Activated CD8-positive, alpha-beta memory T cell treated with anti-CD3 and anti-CD28 coated beads, Interleukin-2, amount 10 ng/mL, durations not matched to agents 7 days and 5 days (primary cell): Measurements from ENCODE around the gene METTL14. TPM values are rescaled to one million over a fixed set of nuclear protein-coding genes. Genes with fewer than 3 reads are reported as not detected.

Experiments
- ATAC-seq: fragments of 150-1000 bp; cut with Tn5 transposase; one replicate; pipeline ENCODE4 v1.10.0; 2021; ENCODE audit warnings: moderate library complexity
- CTCF ChIA-PET: fragments of 350-600 bp; sonication (Branson Sonifier 250); formaldehyde crosslinking; loops from one replicate; lab custom pipeline; 2021; ENCODE audit warnings: antibody characterized with exemption; lab: Charles Lee
- DNase-seq: peaks from one replicate; pipeline ENCODE4 v3.0.0-alpha.2; 2020
- H3K27ac Mint-ChIP-seq: one replicate; pipeline ENCODE4 v1.8.0; 2021; ENCODE audit warnings: mild to moderate bottlenecking, mixed read lengths
- H3K27me3 Mint-ChIP-seq: one replicate; pipeline ENCODE4 v1.8.0; 2021; ENCODE audit warnings: mixed read lengths
- H3K36me3 Mint-ChIP-seq: one replicate; pipeline ENCODE4 v1.8.0; 2021; ENCODE audit warnings: mild to moderate bottlenecking, mixed read lengths
- H3K4me1 Mint-ChIP-seq: one replicate; pipeline ENCODE4 v1.8.0; 2021; ENCODE audit warnings: mixed read lengths
- H3K4me3 Mint-ChIP-seq: one replicate; pipeline ENCODE4 v1.8.0; 2021; ENCODE audit warnings: mild to moderate bottlenecking, moderate library complexity, mixed read lengths
- H3K9me3 Mint-ChIP-seq: one replicate; pipeline ENCODE4 v1.8.0; 2022; ENCODE audit warnings: low read depth, mixed read lengths
- total RNA-seq, 2 experiments: library from RNA; stranded (reverse); gene quantifications; one replicate each; pipeline ENCODE4 v1.2.3, GENCODE V29; 2021

Gene METTL14
- total RNA-seq, 2 experiments from 2014 or later, result 47.8 to 51.6 TPM

- no peak for DNase-seq
- Mint-ChIP-seq H3K36me3 (peaks cover 23% of the 10 kb centered on the region), H3K27ac (no peak overlapping the region), H3K4me1 (peaks cover 3% of the 10 kb centered on the region), H3K27me3 (no peaks in the 10 kb centered on the region), H3K9me3 (no peaks in the 10 kb centered on the region), H3K4me3 (no peak overlapping the region)
- ATAC-seq, result no peak
- CTCF ChIA-PET, result no interaction called here
Measured at GRCh38 chr4:118756429-118756828, 71.2 kb downstream of the METTL14 start.

GRCh38 chr4:118756958-118757357, 71.8 kb downstream of the METTL14 start:
- CTCF ChIA-PET, result no interaction called here
- H3K27ac Mint-ChIP-seq, result no peak overlapping the region

GRCh38 chr4:118757761-118758251, 72.6 kb downstream of the METTL14 start:
- no peaks in the 10 kb centered on the region for H3K9me3 Mint-ChIP-seq
- ATAC-seq (no peak), DNase-seq (no peak)
- no peak overlapping the region for H3K27ac Mint-ChIP-seq
- H3K27me3 Mint-ChIP-seq, result no peaks in the 10 kb centered on the region
- CTCF ChIA-PET, result no interaction called here
- H3K36me3 Mint-ChIP-seq, result peaks cover 20% of the 10 kb centered on the region
- no peak overlapping the region for H3K4me3 Mint-ChIP-seq
- peaks cover 3% of the 10 kb centered on the region for H3K4me1 Mint-ChIP-seq

More at GRCh38 chr4:118756958-118757357, 71.8 kb downstream of the METTL14 start:
- H3K4me3 Mint-ChIP-seq, result no peak overlapping the region
- H3K36me3 Mint-ChIP-seq, result peaks cover 20% of the 10 kb centered on the region
- DNase-seq, result no peak
- no peak for ATAC-seq
- H3K4me1 Mint-ChIP-seq, result peaks cover 3% of the 10 kb centered on the region
- H3K9me3 Mint-ChIP-seq, result no peaks in the 10 kb centered on the region
- no peaks in the 10 kb centered on the region for H3K27me3 Mint-ChIP-seq

- CTCF ChIA-PET, result no interaction called here
- Mint-ChIP-seq H3K9me3 (no peaks in the 10 kb centered on the region), H3K36me3 (peaks cover 20% of the 10 kb centered on the region), H3K4me1 (peaks cover 3% of the 10 kb centered on the region), H3K27me3 (no peaks in the 10 kb centered on the region), H3K4me3 (no peak overlapping the region), H3K27ac (no peak overlapping the region)
- DNase-seq (no peak), ATAC-seq (no peak)
Measured at GRCh38 chr4:118758293-118758692, 73.1 kb downstream of the METTL14 start.

- peaks cover 27% of the 10 kb centered on the region for H3K36me3 Mint-ChIP-seq
- DNase-seq, result no peak
- H3K9me3 Mint-ChIP-seq, result no peaks in the 10 kb centered on the region
- CTCF ChIA-PET, result no interaction called here
- H3K4me1 Mint-ChIP-seq, result peaks cover 3% of the 10 kb centered on the region
- no peaks in the 10 kb centered on the region for H3K27me3 Mint-ChIP-seq
- H3K4me3 Mint-ChIP-seq, result no peak overlapping the region
- H3K27ac Mint-ChIP-seq, result no peak overlapping the region
- ATAC-seq, result no peak
Measured at GRCh38 chr4:118759481-118759880, 74.3 kb downstream of the METTL14 start.

- CTCF ChIA-PET, result no interaction called here
- Mint-ChIP-seq H3K9me3 (no peaks in the 10 kb centered on the region), H3K4me3 (no peak overlapping the region), H3K4me1 (peaks cover 3% of the 10 kb centered on the region), H3K27me3 (no peaks in the 10 kb centered on the region), H3K27ac (no peak overlapping the region), H3K36me3 (peaks cover 27% of the 10 kb centered on the region)
- no peak for ATAC-seq
- no peak for DNase-seq
Measured at GRCh38 chr4:118760092-118760491, 74.9 kb downstream of the METTL14 start.

- no peak for ATAC-seq
- peaks cover 3% of the 10 kb centered on the region for H3K4me1 Mint-ChIP-seq
- H3K27ac Mint-ChIP-seq, result no peak overlapping the region
- H3K27me3 Mint-ChIP-seq, result no peaks in the 10 kb centered on the region
- DNase-seq, result no peak
- CTCF ChIA-PET, result no interaction called here
- no peaks in the 10 kb centered on the region for H3K9me3 Mint-ChIP-seq
- H3K36me3 Mint-ChIP-seq, result peaks cover 27% of the 10 kb centered on the region
- no peak overlapping the region for H3K4me3 Mint-ChIP-seq
Measured at GRCh38 chr4:118760493-118760892, 75.3 kb downstream of the METTL14 start.

GRCh38 chr4:118761397-118762016, 76.3 kb downstream of the METTL14 start:
- no peak for ATAC-seq
- Mint-ChIP-seq H3K9me3 (no peaks in the 10 kb centered on the region), H3K36me3 (peaks cover 24% of the 10 kb centered on the region), H3K27ac (no peak overlapping the region), H3K4me3 (no peak overlapping the region), H3K4me1 (peaks cover 3% of the 10 kb centered on the region), H3K27me3 (no peaks in the 10 kb centered on the region)
- CTCF ChIA-PET, result no interaction called here
- DNase-seq, result no peak

GRCh38 chr4:118762155-118762554, 77.0 kb downstream of the METTL14 start:
- Mint-ChIP-seq H3K36me3 (peaks cover 28% of the 10 kb centered on the region), H3K9me3 (no peaks in the 10 kb centered on the region), H3K4me3 (no peak overlapping the region), H3K27me3 (no peaks in the 10 kb centered on the region), H3K4me1 (peaks cover 3% of the 10 kb centered on the region), H3K27ac (no peak overlapping the region)
- CTCF ChIA-PET, result no interaction called here
- ATAC-seq (no peak), DNase-seq (no peak)

- Mint-ChIP-seq H3K27ac (no peak overlapping the region), H3K4me3 (no peak overlapping the region), H3K9me3 (no peaks in the 10 kb centered on the region), H3K4me1 (peaks cover 3% of the 10 kb centered on the region), H3K36me3 (peaks cover 30% of the 10 kb centered on the region), H3K27me3 (no peaks in the 10 kb centered on the region)
- ATAC-seq, result no peak
- CTCF ChIA-PET, result no interaction called here
- no peak for DNase-seq
Measured at GRCh38 chr4:118762730-118763477, 77.7 kb downstream of the METTL14 start.

Other genes with a start within 250 kb of the METTL14 start
- 10 to 100 TPM; 40.3 to 40.6 TPM for gene SEC24D, start 150.7 kb downstream of the METTL14 start, total RNA-seq
- 1 to 10 TPM in 1 of 2 experiments, under 1 TPM in 1; 0.89 to 1.0 TPM for gene SYNPO2, start 203.5 kb downstream of the METTL14 start, total RNA-seq